Measurements from ENCODE around the gene WDCP. TPM values are rescaled to one million over a fixed set of nuclear protein-coding genes. Genes with fewer than 3 reads are reported as not detected.

The WDCP gene
- total RNA-seq, 1 experiment from 2014 or later: 36.9 TPM

- Mint-ChIP-seq H3K4me3 (no peak overlapping the region), H3K36me3 (ENCODE audit: insufficient read depth in 1 of 3, low read depth in 3 of 3) (peaks cover 10 to 16% (median 15%) of the 10 kb centered on the region in 3 experiments; a peak in 6 of 7 replicates), H3K27ac (no peak overlapping the region), H3K27me3 (ENCODE audit: low read depth) (no peaks in the 10 kb centered on the region), H3K9me3 (no peaks in the 10 kb centered on the region), H3K4me1 (peaks cover 14 to 19% of the 10 kb centered on the region in 2 experiments)
- Histone ChIP-seq H4K91ac (ENCODE audit: insufficient read length, low read depth, low read length) (no peak overlapping the region), H2BK120ac (ENCODE audit: low read depth, low read length, poor library complexity, severe bottlenecking) (no peak overlapping the region), H4K8ac (replicated peaks; ENCODE audit: insufficient read length, low read depth, low read length) (no peak overlapping the region), H3K23ac (ENCODE audit: insufficient read length, low read depth, low read length) (no peak overlapping the region), H3K56ac (ENCODE audit: insufficient read length, low read depth, low read length) (no peak overlapping the region), H2BK5ac (ENCODE audit: insufficient read length, low read length) (no peak overlapping the region), H3K14ac (ENCODE audit: insufficient read depth, low read length) (no peak overlapping the region), H2AK5ac (ENCODE audit: insufficient read length, low read length) (no peak overlapping the region), H3K23me2 (ENCODE audit: insufficient read length, low read depth, low read length, poor library complexity, severe bottlenecking) (peaks cover 15% of the 10 kb centered on the region), H3K18ac (ENCODE audit: insufficient read length, low read depth, low read length) (no peak overlapping the region), H3K27me3 (ENCODE audit: insufficient read depth, low read length) (no peaks in the 10 kb centered on the region), H3K27ac (ENCODE audit: insufficient read length, low read depth, low read length) (no peak overlapping the region), H2BK12ac (ENCODE audit: insufficient read length, low read depth, low read length) (no peak overlapping the region), H4K20me1 (ENCODE audit: control insufficient read depth, insufficient read depth, insufficient read length) (peaks cover 2% of the 10 kb centered on the region), H2AFZ (ENCODE audit: low read length) (no peak overlapping the region), H3K4me2 (ENCODE audit: insufficient read depth, insufficient read length, low read length) (no peak overlapping the region), H3K79me1 (ENCODE audit: insufficient read depth, low read depth, low read length, poor library complexity, severe bottlenecking) (no peaks in the 10 kb centered on the region), H3K4me1 (ENCODE audit: insufficient read depth, low read length) (peaks cover 2% of the 10 kb centered on the region; the same call in 1 of the 2 replicates), H3K79me2 (ENCODE audit: insufficient read depth, low read length) (no peaks in the 10 kb centered on the region), H3K4ac (ENCODE audit: low read depth, low read length) (no peak overlapping the region), H4K5ac (ENCODE audit: insufficient read length, low read depth, low read length) (no peak overlapping the region), H3K9me3 (ENCODE audit: control insufficient read depth, low read depth, low read length) (no peaks in the 10 kb centered on the region), H3T11ph (ENCODE audit: low read length) (no peak overlapping the region), H2BK15ac (ENCODE audit: low read depth, low read length) (no peak overlapping the region), H2BK20ac (ENCODE audit: low read depth, low read length, poor library complexity, severe bottlenecking) (no peak overlapping the region), H3K9ac (ENCODE audit: extremely low read depth, insufficient read length, low read length) (no peak overlapping the region)
- TF ChIP-seq CTCF (conservative IDR thresholded peaks at IDR 0.05): no peak
- no peak for DNase-seq
- WGBS (ENCODE audit: extremely low coverage, insufficient read length, low lambda C conversion rate): no CpG with 5 or more reads among the region's 1 CpG
Observed at GRCh38 chr2:24086241-24086640, 39.0 kb upstream of the WDCP start.
